HG03378 (cell line): ENCODE measurements around the gene TEAD3.
A peak's percentile ranks its signal among the peaks of the same experiment; 100 is the strongest.

Experiments
- ATAC-seq: cut with Tn5 transposase; IDR thresholded peaks from one replicate; pipeline ENCODE4 v1.9.1; 2021; ENCODE audit warnings: mild to moderate bottlenecking, moderate library complexity; ENCODE audit not compliant: unreplicated experiment

TEAD3 gene

GRCh38 chr6:35477028-35477427 lies 19.9 kb downstream of the TEAD3 start:
- no peak for ATAC-seq

- ATAC-seq: no peak
Observed at GRCh38 chr6:35476004-35476403, 20.9 kb downstream of the TEAD3 start.

- ATAC-seq: no peak
Observed at GRCh38 chr6:35475573-35475972, 21.3 kb downstream of the TEAD3 start.

- ATAC-seq: no peak
Observed at GRCh38 chr6:35474942-35475570, 21.8 kb downstream of the TEAD3 start.

GRCh38 chr6:35474131-35474941 lies 22.5 kb downstream of the TEAD3 start:
- ATAC-seq: no peak

GRCh38 chr6:35473850-35474130 lies 23.1 kb downstream of the TEAD3 start:
- ATAC-seq: no peak

GRCh38 chr6:35473075-35473849 lies 23.6 kb downstream of the TEAD3 start:
- no peak for ATAC-seq

- ATAC-seq: no peak
Observed at GRCh38 chr6:35471836-35472345, 25.0 kb downstream of the TEAD3 start.

- no peak for ATAC-seq
Observed at GRCh38 chr6:35470663-35471120, 26.2 kb downstream of the TEAD3 start.

- ATAC-seq: no peak
Observed at GRCh38 chr6:35469751-35470662, 26.9 kb downstream of the TEAD3 start.

- no peak for ATAC-seq
Observed at GRCh38 chr6:35468980-35469750, 27.7 kb downstream of the TEAD3 start.

- peak; percentile 83 for ATAC-seq
Observed at GRCh38 chr6:35468181-35468979, 28.5 kb downstream of the TEAD3 start, which contains the start of gene RPL10A. TSS of gene RPL10A (plus strand) at chr6:35468401. CDS start at chr6:35468435, 34 bp downstream.

GRCh38 chr6:35465646-35466045 lies 31.2 kb downstream of the TEAD3 start:
- no peak for ATAC-seq

- ATAC-seq: no peak
Observed at GRCh38 chr6:35463292-35463691, 33.6 kb downstream of the TEAD3 start.

GRCh38 chr6:35461270-35461669 lies 35.6 kb downstream of the TEAD3 start:
- no peak for ATAC-seq

- ATAC-seq: no peak
Observed at GRCh38 chr6:35457907-35458306, 39.0 kb downstream of the TEAD3 start.

- ATAC-seq: no peak
Observed at GRCh38 chr6:35454391-35455110, 42.3 kb downstream of the TEAD3 start.

GRCh38 chr6:35453236-35453635 lies 43.6 kb downstream of the TEAD3 start:
- ATAC-seq: no peak
